RWPE2 (cell line): ENCODE results near the gene CCDC85A.

ENCODE experiments used
- ATAC-seq: fragments of 200-7000 bp; cut with Tn5 transposase; 3 replicates; pipeline ENCODE4 v1.9.1; 2021; ENCODE audit warnings: low read depth
- DNase-seq: peaks from one replicate; pipeline ENCODE4 v3.0.0-alpha.2; 2020; ENCODE audit warnings: low spot score
- H3K27ac ChIP-seq: fragments of 450-650 bp; 2 replicates; pipeline ENCODE4 v1.5.1; 2017; ENCODE audit warnings: mild to moderate bottlenecking; ENCODE audit not compliant: poor library complexity, severe bottlenecking
- H3K27me3 ChIP-seq: fragments of 250-450 bp; sonication (Bioruptor Pico); 2 replicates; pipeline ENCODE4 v1.5.1; 2021; ENCODE audit warnings: mild to moderate bottlenecking, moderate library complexity; ENCODE audit not compliant: insufficient read depth, poor library complexity, severe bottlenecking
- H3K36me3 ChIP-seq: fragments of 250-450 bp; sonication (Bioruptor Pico); 2 replicates; pipeline ENCODE4 v1.5.1; 2020; ENCODE audit warnings: low read depth, mild to moderate bottlenecking, moderate library complexity
- H3K4me1 ChIP-seq: fragments of 250-450 bp; sonication (Bioruptor Pico); 2 replicates; pipeline ENCODE4 v1.5.1; 2021; ENCODE audit warnings: mild to moderate bottlenecking, moderate library complexity; ENCODE audit not compliant: insufficient read depth, poor library complexity, severe bottlenecking
- H3K4me3 ChIP-seq: fragments of 250-450 bp; sonication (Bioruptor Pico); 2 replicates; pipeline ENCODE4 v1.5.1; 2021; ENCODE audit warnings: mild to moderate bottlenecking, moderate library complexity; ENCODE audit not compliant: severe bottlenecking
- H3K9me3 ChIP-seq: fragments of 250-450 bp; sonication (Bioruptor Pico); 2 replicates; pipeline ENCODE4 v1.5.1; 2021; ENCODE audit warnings: mild to moderate bottlenecking, moderate library complexity; ENCODE audit not compliant: severe bottlenecking
- CTCF ChIP-seq: fragments of 450-650 bp; IDR thresholded peaks from one replicate; pipeline ENCODE4 v1.5.1; 2017; ENCODE audit warnings: mild to moderate bottlenecking, moderate library complexity; ENCODE audit not compliant: poor library complexity, severe bottlenecking

The CCDC85A gene

DNA sequence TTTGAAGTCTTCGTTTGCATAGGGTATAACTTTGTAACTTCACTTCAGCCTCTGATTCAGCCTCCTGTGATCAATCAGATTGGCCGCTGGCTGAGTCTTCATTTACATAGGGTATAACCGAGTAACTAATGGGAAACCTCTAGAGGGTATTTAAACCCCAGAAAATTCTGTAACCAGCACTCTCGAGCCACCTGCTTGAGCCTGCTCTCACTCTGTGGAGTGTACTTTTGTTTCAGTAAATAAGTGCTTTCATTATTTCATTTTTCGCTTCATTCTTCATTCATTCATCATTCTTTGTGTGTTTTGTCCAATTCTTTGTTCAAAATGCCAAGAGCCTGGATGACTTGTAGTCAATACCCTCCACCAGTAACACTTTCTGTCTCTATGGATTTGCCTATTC lies 56.4 kb downstream of the CCDC85A start:
- Histone ChIP-seq H3K4me1 (peaks cover 4% of the 10 kb centered on the region), H3K4me3 (no peak overlapping the region), H3K9me3 (no peaks in the 10 kb centered on the region), H3K27ac (no peak overlapping the region), H3K36me3 (no peaks in the 10 kb centered on the region), H3K27me3 (no peaks in the 10 kb centered on the region)
- DNase-seq (no peak), ATAC-seq (no peak)
- no peak for TF ChIP-seq CTCF

DNA sequence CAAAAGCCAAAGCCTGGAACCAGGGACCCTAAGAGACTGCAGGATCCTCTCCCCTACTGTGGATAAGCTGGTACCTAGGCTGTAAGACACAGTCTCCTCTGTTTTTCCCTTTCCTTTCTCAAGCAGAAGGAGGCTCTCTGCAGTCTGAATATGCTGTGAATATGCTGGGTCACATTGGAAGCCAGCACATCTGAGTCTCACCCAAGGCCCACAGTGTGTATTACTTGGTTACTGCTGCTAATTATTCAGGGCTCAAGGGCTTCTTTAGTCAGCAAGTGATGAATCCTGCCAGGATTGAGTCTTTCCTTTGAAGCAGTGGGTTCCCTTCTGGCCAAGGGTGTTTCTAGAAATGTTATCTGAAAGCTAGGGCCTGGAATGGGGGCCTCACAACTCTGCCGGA lies 60.7 kb downstream of the CCDC85A start:
- H3K27me3 ChIP-seq = no peaks in the 10 kb centered on the region
- ATAC-seq (no peak), DNase-seq (no peak)
- H3K4me1 ChIP-seq = peaks cover 4% of the 10 kb centered on the region
- H3K27ac ChIP-seq = no peak overlapping the region
- H3K4me3 ChIP-seq = no peak overlapping the region
- no peaks in the 10 kb centered on the region for H3K9me3 ChIP-seq
- H3K36me3 ChIP-seq = no peaks in the 10 kb centered on the region
- TF ChIP-seq CTCF = no peak

DNA sequence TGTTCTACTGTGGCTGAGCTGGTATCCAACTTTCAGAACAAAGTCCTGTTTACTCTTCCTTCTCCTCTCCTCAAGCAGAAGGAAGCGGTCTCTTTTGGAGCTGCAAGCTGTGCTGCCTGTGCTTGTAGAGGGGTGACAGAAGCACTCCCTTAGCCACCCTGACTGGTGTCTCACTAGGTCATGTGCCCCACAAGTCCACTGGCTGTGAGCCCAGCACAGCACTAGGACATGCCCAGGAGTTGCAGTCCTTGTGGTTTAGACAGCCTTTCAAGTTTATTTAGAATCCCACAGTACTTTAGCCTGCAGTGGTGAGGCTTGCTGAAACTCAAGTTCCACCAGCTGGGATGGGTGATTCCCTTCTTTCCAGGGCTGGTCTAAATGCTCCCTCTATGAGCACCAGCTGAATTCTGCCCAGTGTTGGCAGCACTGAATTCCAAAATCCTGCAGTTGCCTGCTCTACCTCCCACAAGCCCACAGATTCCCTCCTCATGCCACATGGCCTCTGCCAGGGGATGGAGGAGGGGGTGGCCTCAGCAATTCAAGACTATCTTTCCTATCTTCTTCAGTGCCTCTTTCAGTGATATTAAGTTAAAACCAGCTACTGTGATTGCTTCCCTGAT lies 61.2 kb downstream of the CCDC85A start:
- H3K27ac ChIP-seq = no peak overlapping the region
- H3K9me3 ChIP-seq = no peaks in the 10 kb centered on the region
- H3K4me3 ChIP-seq = no peak overlapping the region
- H3K27me3 ChIP-seq = no peaks in the 10 kb centered on the region
- DNase-seq (no peak), ATAC-seq (peak; percentile 25; the same call in 2 of the 3 replicates)
- no peaks in the 10 kb centered on the region for H3K36me3 ChIP-seq
- TF ChIP-seq CTCF = no peak
- no peaks in the 10 kb centered on the region for H3K4me1 ChIP-seq

DNA sequence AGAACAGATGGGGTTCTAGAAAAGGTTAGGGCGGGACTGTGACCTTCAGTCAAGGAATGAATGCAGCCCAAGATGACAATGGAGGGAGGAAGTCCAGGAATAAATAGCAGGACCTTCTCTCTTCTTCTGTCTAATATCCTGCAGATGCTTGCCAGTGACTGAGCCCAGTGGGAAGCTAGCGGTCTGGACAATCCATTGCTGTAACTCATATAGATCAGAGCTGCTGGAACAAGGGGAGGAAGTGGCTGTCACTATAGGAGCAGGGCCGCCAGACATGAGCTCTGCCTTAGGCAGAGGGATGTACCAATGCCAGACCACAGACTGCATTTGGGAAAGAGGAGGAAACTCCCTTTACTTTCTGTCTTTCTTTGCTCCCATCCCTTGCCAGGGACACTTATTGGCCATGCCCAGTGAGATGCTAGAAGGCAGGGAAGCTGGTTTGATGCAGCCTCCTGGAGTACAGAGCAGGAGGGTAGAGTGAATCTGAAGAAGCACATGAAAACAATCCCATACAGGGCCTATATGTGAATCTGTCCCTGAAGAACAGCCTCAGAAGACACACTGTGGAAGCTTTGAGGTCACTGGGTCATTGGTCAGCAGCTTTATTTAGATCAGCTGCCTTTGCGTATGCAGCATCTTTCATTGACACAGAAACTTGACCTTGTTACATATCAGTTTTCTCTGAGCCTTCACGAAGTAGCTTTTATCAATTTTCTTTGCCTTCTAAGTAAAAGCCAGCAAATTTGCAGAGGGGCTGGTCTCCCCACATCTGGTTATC lies 65.4 kb downstream of the CCDC85A start:
- no peaks in the 10 kb centered on the region for H3K27me3 ChIP-seq
- no peak for TF ChIP-seq CTCF
- no peak overlapping the region for H3K27ac ChIP-seq
- no peaks in the 10 kb centered on the region for H3K9me3 ChIP-seq
- no peaks in the 10 kb centered on the region for H3K4me1 ChIP-seq
- H3K4me3 ChIP-seq = no peak overlapping the region
- no peak for DNase-seq
- H3K36me3 ChIP-seq = no peaks in the 10 kb centered on the region
- no peak for ATAC-seq
